ENCODE data around the gene SUSD4.

GRCh38 chr1:223230161-223230881 lies 133.7 kb downstream of the SUSD4 start:
- TF ChIP-seq EZH2phosphoT487 (IDR thresholded peaks at IDR 0.05; ENCODE audit: borderline replicate concordance): no peak
- no peak for TF ChIP-seq CTCF (conservative IDR thresholded peaks at IDR 0.05; ENCODE audit: low read length)
